ENCODE results near the gene ZNF677.
"Not testable (repeated sequence)": the region's sequence is repeated elsewhere in the genome, so short reads cannot be mapped to it uniquely, and the experiment has no call there.

- not testable (repeated sequence) for TF ChIP-seq CTCF (conservative IDR thresholded peaks at IDR 0.05 in 1 of 2, IDR thresholded peaks at IDR 0.05 in 1 of 2; ENCODE audit: low read depth in 1 of 2, low read length in 2 of 2); EZH2 (IDR thresholded peaks at IDR 0.05; ENCODE audit: low read length, missing control alignments)
Measured at GRCh38 chr19:53222716-53223115, 32.0 kb downstream of the ZNF677 start.

Measured in fibroblast of lung (primary cell).